SIG-M5 (cell line): ENCODE results near the gene SRRM2.
"Not testable (repeated sequence)": the region's sequence is repeated elsewhere in the genome, so short reads cannot be mapped to it uniquely, and the experiment has no call there.

Experiments used
- DNase-seq: peaks from one replicate; lab custom pipeline; 2025; lab: John Stamatoyannopoulos, UW

SRRM2 gene

GRCh38 chr16:2715064-2715463 is 37.4 kb upstream of the SRRM2 start:
- DNase-seq = no peak

GRCh38 chr16:2715519-2715918 is 36.9 kb upstream of the SRRM2 start:
- no peak for DNase-seq

- DNase-seq = no peak
Measured at GRCh38 chr16:2715966-2716885, 36.2 kb upstream of the SRRM2 start.

- no peak for DNase-seq
Measured at GRCh38 chr16:2716948-2717347, 35.5 kb upstream of the SRRM2 start.

- DNase-seq = no peak
Measured at GRCh38 chr16:2717383-2718263, 34.8 kb upstream of the SRRM2 start.

GRCh38 chr16:2719328-2720063 is 32.9 kb upstream of the SRRM2 start:
- no peak for DNase-seq

- no peak for DNase-seq
Measured at GRCh38 chr16:2720064-2720457, 32.4 kb upstream of the SRRM2 start, which contains the start of gene PRSS27. TSS of gene PRSS27 (minus strand) at chr16:2720224. CDS start at chr16:2720160, 64 bp downstream.

GRCh38 chr16:2720719-2721633 is 31.5 kb upstream of the SRRM2 start:
- DNase-seq = no peak

- not testable (repeated sequence) for DNase-seq
Measured at GRCh38 chr16:2721634-2722173, 30.7 kb upstream of the SRRM2 start.

GRCh38 chr16:2724088-2724676 is 28.3 kb upstream of the SRRM2 start:
- no peak for DNase-seq

GRCh38 chr16:2724816-2725348 is 27.6 kb upstream of the SRRM2 start:
- DNase-seq = no peak

- DNase-seq = no peak
Measured at GRCh38 chr16:2726923-2727322, 25.5 kb upstream of the SRRM2 start.

- no peak for DNase-seq
Measured at GRCh38 chr16:2728034-2728433, 24.4 kb upstream of the SRRM2 start.

- DNase-seq = no peak
Measured at GRCh38 chr16:2734844-2735515, 17.5 kb upstream of the SRRM2 start.

- DNase-seq = no peak
Measured at GRCh38 chr16:2736476-2737237, 15.8 kb upstream of the SRRM2 start.

- no peak for DNase-seq
Measured at GRCh38 chr16:2737238-2737605, 15.2 kb upstream of the SRRM2 start.

- no peak for DNase-seq
Measured at GRCh38 chr16:2737895-2738418, 14.5 kb upstream of the SRRM2 start.

GRCh38 chr16:2738615-2739014 is 13.8 kb upstream of the SRRM2 start:
- no peak for DNase-seq
